ENCODE measurements around the gene SLC7A14.

SLC7A14 gene

DNA sequence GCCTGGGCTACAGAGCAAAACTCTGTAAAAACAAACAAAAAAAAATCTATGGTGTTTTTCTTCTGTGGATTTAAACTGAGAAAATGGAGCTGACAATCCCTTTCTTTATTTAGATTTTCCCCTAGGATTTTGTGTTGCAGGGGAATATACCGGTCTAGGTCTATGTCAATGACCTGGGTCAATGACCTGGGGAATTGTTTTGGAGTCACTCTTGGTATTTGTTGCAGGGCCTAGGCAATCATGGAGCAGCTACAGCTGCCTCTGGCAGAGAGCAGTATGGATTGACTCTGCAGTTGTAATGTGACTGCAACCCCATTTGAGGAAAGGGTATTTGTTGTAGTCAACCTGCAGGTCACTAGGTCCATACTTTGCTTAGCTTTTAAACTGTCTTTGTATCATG is 37.6 kb upstream of the SLC7A14 start:
- TF ChIP-seq, protein P1, sequence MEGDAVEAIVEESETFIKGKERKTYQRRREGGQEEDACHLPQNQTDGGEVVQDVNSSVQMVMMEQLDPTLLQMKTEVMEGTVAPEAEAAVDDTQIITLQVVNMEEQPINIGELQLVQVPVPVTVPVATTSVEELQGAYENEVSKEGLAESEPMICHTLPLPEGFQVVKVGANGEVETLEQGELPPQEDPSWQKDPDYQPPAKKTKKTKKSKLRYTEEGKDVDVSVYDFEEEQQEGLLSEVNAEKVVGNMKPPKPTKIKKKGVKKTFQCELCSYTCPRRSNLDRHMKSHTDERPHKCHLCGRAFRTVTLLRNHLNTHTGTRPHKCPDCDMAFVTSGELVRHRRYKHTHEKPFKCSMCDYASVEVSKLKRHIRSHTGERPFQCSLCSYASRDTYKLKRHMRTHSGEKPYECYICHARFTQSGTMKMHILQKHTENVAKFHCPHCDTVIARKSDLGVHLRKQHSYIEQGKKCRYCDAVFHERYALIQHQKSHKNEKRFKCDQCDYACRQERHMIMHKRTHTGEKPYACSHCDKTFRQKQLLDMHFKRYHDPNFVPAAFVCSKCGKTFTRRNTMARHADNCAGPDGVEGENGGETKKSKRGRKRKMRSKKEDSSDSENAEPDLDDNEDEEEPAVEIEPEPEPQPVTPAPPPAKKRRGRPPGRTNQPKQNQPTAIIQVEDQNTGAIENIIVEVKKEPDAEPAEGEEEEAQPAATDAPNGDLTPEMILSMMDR (IDR thresholded peaks at IDR 0.05; ENCODE audit: control extremely low read depth, extremely low read depth, low read depth, missing control alignments) = no peak
- ChIA-PET CTCF (interaction anchor here (1.1 to 1.2 kb wide), 2 partner anchors 14 to 46 kb away, joined by 4 read pairs; no protein-coding TSS in a partner anchor), POLR2A (no interaction called here)
- DNase-seq (ENCODE audit: extremely low spot score) = no peak

GRCh38 chr3:170622369-170623159 is 36.7 kb upstream of the SLC7A14 start:
- DNase-seq (ENCODE audit: extremely low spot score) = no peak
- CTCF ChIA-PET = no interaction called here
- POLR2A ChIA-PET = no interaction called here
- TF ChIP-seq, protein P1 (IDR thresholded peaks at IDR 0.05; ENCODE audit: control extremely low read depth, extremely low read depth, low read depth, missing control alignments) = no peak

GRCh38 chr3:170621256-170621655 is 35.4 kb upstream of the SLC7A14 start:
- POLR2A ChIA-PET = no interaction called here
- TF ChIP-seq, protein P1 (IDR thresholded peaks at IDR 0.05; ENCODE audit: control extremely low read depth, extremely low read depth, low read depth, missing control alignments) = no peak
- no peak for DNase-seq (ENCODE audit: extremely low spot score)
- CTCF ChIA-PET = interaction anchor here (1.6 kb wide), 1 partner anchor 18 kb away, joined by 3 read pairs; no protein-coding TSS in a partner anchor

- TF ChIP-seq, protein P1 (IDR thresholded peaks at IDR 0.05; ENCODE audit: control extremely low read depth, extremely low read depth, low read depth, missing control alignments) = no peak
- DNase-seq (ENCODE audit: extremely low spot score) = no peak
- ChIA-PET POLR2A (no interaction called here), CTCF (no interaction called here)
Observed at GRCh38 chr3:170614214-170614966, 28.5 kb upstream of the SLC7A14 start.

DNA sequence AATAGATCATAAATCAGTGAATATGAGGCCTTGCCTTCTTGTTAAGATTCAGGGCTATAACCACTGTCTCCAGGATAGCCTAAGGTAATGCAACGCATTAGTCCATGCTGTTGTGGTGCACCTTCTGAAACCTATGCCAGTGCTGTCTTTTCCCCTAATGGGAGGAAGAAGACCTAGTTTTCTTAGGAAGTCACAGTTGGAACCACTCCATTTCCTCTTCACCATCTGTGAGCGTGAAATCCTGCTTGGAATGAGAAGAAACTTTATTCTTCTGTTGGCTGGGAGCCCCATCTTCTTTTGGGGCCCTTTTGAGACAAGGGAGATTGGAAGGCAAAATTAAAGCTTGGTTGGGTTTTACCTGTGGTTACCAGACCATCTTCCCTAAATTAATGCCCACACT is 25.9 kb upstream of the SLC7A14 start:
- no peak for DNase-seq (ENCODE audit: extremely low spot score)
- CTCF ChIA-PET = interaction anchor here (1.1 to 1.3 kb wide), 3 partner anchors 14 to 62 kb away, joined by 3 read pairs; no protein-coding TSS in a partner anchor
- TF ChIP-seq, protein P1 (IDR thresholded peaks at IDR 0.05; ENCODE audit: control extremely low read depth, extremely low read depth, low read depth, missing control alignments) = no peak
- POLR2A ChIA-PET = no interaction called here

GRCh38 chr3:170610321-170610884 is 24.5 kb upstream of the SLC7A14 start:
- no peak for DNase-seq (ENCODE audit: extremely low spot score)
- TF ChIP-seq, protein P1 (IDR thresholded peaks at IDR 0.05; ENCODE audit: control extremely low read depth, extremely low read depth, low read depth, missing control alignments) = no peak
- ChIA-PET CTCF (interaction anchor here (1.3 kb wide), 1 partner anchor 14 kb away, joined by 4 read pairs; no protein-coding TSS in a partner anchor), POLR2A (no interaction called here)

All from GM10248 (cell line).